GM12864 (cell line): ENCODE measurements around the gene DCLK1.
"Not testable (repeated sequence)": the region's sequence is repeated elsewhere in the genome, so short reads cannot be mapped to it uniquely, and the experiment has no call there.

ENCODE experiments used
- DNase-seq: peaks from one replicate; pipeline ENCODE4 v3.0.0-alpha.2; 2011; ENCODE audit warnings: low read depth
- H3K4me3 ChIP-seq: 2 replicates; pipeline ENCODE4 v1.5.1; 2011; ENCODE audit warnings: mild to moderate bottlenecking, low read depth, low read length, control low read depth
- TF ChIP-seq, protein P1 (sequence below): IDR thresholded peaks from 2 replicates; pipeline ENCODE4 v1.5.1; 2011; ENCODE audit warnings: low read depth, mild to moderate bottlenecking, moderate library complexity, low read length, control low read depth, inconsistent platforms; ENCODE audit errors: missing control alignments

The DCLK1 gene

DNA sequence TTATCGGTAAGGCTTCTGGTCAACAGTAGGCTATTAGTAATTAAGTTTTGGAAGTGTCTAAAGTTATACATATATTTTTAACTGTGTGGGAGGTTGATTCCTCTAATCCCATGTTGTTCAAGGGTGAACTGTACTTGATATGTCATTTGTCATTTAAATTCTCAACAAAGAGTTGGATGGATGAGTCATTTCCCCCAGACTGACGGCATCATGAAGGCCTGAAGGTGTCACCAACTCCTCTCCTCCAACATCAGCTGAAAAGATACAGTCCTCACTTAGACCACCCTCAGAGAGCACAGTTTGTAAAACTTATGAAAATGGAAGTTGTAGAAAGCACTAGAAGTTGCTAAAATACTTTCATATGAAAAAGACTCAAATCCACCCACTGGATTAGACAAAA, 48.8 kb downstream of the DCLK1 start:
- DNase-seq = no peak
- TF ChIP-seq, protein P1, sequence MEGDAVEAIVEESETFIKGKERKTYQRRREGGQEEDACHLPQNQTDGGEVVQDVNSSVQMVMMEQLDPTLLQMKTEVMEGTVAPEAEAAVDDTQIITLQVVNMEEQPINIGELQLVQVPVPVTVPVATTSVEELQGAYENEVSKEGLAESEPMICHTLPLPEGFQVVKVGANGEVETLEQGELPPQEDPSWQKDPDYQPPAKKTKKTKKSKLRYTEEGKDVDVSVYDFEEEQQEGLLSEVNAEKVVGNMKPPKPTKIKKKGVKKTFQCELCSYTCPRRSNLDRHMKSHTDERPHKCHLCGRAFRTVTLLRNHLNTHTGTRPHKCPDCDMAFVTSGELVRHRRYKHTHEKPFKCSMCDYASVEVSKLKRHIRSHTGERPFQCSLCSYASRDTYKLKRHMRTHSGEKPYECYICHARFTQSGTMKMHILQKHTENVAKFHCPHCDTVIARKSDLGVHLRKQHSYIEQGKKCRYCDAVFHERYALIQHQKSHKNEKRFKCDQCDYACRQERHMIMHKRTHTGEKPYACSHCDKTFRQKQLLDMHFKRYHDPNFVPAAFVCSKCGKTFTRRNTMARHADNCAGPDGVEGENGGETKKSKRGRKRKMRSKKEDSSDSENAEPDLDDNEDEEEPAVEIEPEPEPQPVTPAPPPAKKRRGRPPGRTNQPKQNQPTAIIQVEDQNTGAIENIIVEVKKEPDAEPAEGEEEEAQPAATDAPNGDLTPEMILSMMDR = no peak

DNA sequence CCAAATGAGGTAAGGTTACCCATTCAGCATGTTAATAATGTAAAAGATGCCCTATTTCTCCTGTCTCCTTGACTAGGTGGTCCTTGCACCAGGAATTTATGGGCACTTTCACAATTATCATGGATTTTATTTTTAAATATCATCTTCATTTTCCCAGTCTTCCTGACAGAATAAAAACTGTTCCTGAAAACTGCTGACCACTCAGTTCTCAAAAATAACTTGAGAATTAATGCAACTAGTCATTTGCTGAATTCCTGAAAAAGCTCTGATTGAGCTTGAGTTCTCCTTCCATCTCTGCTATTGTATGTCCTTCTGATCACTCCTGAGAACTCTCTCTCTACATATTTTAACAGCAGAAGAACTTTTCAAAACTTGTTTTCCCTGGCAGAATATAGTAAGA, 55.0 kb downstream of the DCLK1 start:
- no peak overlapping the region for H3K4me3 ChIP-seq
- DNase-seq = no peak
- TF ChIP-seq, protein P1 = no peak

More for the DNA sequence above, 48.8 kb downstream of the DCLK1 start:
- H3K4me3 ChIP-seq = no peak overlapping the region

DNA sequence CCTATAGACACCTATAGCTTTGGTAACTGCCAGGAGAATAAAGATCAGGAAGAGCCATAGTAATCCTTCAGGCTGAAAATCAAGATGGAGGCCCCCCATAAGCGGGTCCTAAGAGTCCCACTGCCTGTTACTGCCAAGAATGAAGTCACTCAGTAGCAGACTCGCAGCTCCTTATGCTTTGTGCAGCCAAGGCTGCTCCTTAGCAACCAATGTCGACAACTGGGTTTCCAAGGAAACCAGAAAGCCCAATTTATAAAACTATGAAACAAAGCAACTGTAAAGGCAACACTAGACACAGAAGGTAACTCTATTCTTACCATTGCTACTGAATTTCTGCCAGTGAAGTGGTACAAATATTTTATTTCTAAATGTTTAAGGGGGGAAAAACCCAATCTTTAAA, 56.5 kb downstream of the DCLK1 start:
- TF ChIP-seq, protein P1 = no peak
- no peak for DNase-seq
- H3K4me3 ChIP-seq = no peak overlapping the region

DNA sequence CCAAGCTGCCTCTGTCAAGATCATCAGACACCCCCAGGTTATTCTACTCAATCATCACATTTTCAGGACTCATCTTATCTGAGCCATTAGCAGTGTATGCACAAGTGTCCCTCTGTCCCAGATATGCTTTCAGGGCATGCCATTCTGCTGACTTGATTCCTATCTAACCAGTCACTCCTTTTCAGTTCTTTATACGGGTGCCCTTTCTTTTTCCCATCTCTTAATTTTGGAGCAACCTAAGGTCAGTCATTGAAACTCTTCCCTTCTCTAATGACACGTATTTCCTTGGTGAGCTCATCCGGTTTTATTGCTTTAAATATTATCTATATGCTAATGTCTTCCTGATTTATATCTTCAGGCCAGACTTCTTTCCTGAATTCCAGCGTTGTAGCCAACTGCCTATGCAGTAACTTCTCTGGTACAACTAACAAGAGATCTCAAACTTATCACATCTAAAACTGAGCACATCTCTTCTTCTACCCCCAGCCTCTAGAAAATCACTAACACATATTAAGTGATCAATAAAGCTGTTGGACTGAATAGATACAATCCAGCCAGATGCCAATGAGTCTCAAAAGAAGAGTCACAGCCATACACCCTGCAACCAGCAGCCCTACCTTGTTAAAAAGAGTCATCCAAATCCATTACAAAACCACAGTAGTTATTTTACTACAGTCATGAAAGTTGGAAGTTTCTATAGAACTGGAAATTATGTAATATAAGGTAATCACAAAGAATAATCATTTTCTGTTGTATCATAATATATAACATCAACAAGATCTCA, 58.8 kb downstream of the DCLK1 start:
- TF ChIP-seq, protein P1 = no peak
- DNase-seq = no peak
- H3K4me3 ChIP-seq = no peak overlapping the region

DNA sequence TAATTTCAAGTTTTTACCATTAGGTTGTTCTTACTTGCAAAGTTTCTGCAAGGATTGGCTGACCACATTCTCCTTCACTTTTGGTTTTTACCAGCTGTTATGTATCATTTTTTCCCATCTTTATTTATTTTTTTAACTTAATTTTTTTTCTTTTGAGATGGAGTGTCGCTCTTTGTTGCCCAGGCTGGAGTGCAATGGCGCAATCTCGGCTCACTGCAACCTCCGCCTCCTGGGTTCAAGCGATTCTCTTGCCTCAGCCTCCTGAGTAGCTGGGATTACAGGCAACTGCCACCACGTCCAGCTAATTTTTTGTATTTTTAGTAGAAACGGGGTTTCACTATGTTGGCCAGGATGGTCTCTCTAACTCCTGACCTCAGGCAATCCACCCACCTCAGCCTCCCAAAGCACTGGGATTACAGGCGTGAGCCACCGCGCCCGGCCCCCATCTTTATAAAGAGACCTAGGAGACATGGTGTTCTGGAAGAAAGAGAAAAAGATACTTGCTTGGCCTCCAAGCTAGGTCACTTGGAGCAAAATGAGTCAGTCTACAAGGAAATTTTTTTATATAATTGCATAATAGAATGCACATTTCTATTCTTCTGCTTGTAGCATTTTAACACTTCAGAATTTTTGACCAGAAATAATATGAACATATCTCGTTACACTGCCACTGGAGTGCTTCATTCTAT, 60.5 kb downstream of the DCLK1 start:
- not testable (repeated sequence) for DNase-seq

DNA sequence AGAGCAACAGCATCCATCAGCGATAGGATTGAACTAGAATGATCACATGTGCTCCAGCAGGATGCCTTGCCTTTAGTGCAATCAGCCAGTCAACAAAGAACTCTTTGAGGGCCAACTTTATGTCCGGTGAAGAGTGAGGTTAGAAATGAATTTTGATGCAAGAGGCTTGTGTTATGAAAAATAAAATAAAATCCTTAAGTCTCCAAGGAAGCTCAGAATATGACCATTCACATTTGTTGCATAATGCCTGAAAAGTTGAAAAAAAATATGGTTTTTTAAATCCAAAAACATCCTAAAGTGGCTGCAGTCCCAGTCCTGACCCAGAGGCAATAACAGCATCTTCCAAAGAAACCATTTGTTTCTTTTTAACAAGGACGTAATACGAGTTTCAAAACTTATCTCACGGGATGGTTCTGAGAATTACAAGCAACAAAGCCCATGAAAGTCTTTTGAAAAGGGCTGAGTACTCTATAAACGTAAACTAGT, 61.3 kb downstream of the DCLK1 start:
- DNase-seq = no peak
- TF ChIP-seq, protein P1 = no peak
- H3K4me3 ChIP-seq = no peak overlapping the region

More for the DNA sequence above, 60.5 kb downstream of the DCLK1 start:
- not testable (repeated sequence) for H3K4me3 ChIP-seq

DNA sequence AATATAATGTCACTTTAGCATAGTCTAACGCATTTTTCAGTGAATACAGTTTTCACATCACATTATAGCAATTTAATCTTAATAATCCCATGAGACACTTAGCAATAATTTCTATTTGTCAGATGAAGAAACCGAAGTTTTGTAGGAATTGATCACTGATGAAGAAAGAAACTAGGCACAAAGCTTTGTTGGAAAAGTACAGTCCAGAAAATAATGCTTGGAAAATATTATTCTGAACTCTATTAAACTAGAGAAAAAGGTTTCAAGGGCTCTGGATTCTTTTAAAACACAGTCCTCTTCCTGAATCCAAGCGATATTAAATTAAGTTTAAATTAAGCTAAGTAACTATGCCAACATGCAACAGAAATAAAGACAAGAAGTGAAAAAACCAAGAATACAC, 62.2 kb downstream of the DCLK1 start:
- TF ChIP-seq, protein P1 = no peak
- H3K4me3 ChIP-seq = no peak overlapping the region
- no peak for DNase-seq
